Measurements from ENCODE around the gene CCT7. TPM values are rescaled to one million over a fixed set of nuclear protein-coding genes. Genes with fewer than 3 reads are reported as not detected.
A peak's percentile ranks its signal among the peaks of the same experiment; 100 is the strongest.

CCT7 gene
- total RNA-seq, 1 donor from 2014 or later: 359 TPM

DNA sequence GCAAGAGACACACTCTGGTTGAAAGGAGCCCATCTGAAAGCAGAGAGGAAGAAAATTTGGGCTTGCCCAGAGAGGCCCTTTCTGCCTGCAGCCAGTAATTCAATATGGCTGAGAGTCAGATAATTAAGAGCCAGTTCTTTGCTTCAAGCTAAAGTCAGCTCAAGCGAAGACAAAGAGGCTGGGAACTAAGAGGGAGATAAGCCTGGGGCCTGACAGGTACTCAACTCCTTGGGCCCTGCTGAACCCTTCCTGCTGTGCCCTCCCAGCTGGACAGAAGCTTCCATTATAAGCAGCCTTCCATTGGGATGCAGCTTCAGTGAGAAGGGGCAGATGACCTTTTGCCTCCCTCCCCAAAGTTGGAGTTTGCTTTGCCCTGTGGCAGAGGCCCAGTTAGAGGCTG is 38.2 kb downstream of the CCT7 start:
- peaks cover 32% of the 10 kb centered on the region for H3K27me3 Mint-ChIP-seq (ENCODE audit: low read depth, unreplicated experiment)

DNA sequence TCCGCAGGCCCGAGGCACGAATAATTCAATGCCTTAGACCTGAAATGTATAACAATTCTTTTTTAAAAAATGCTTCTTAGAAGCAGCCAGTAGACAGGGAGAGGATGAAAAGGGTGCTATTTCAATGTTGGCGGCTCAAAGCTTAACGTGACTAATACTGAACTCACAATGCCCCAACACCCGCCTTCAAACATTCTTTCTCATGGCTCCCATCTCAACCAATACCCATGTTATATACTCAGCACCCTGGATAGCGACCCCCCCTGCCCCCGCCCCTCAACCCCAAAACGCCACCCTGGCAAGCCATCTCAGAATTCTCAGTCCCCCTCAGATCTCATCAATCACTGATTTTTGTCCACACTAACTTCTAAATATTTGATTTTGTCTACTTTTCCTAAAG is 45.7 kb downstream of the CCT7 start:
- Histone ChIP-seq H3K4me1 (ENCODE audit: insufficient read depth, low read length) (peaks cover 4% of the 10 kb centered on the region), H3K36me3 (ENCODE audit: insufficient read depth, low read length) (no peaks in the 10 kb centered on the region), H3K4me2 (ENCODE audit: low read length) (no peak overlapping the region), H3K27me3 (ENCODE audit: insufficient read depth, low read length) (peaks cover under 1% of the 10 kb centered on the region), H3K4me3 (ENCODE audit: insufficient read depth, low read depth, low read length) (no peak overlapping the region), H3K9me3 (ENCODE audit: insufficient read depth, low read depth, low read length) (no peaks in the 10 kb centered on the region), H4K20me1 (ENCODE audit: insufficient read depth, low read length) (peaks cover 22% of the 10 kb centered on the region), H2AFZ (ENCODE audit: low read depth, low read length) (no peak overlapping the region), H3K9ac (ENCODE audit: low read length) (no peak overlapping the region), H3K27ac (ENCODE audit: low read depth, low read length) (no peak overlapping the region), H3K79me2 (ENCODE audit: insufficient read depth, low read length) (no peaks in the 10 kb centered on the region)
- TF ChIP-seq, protein P1, sequence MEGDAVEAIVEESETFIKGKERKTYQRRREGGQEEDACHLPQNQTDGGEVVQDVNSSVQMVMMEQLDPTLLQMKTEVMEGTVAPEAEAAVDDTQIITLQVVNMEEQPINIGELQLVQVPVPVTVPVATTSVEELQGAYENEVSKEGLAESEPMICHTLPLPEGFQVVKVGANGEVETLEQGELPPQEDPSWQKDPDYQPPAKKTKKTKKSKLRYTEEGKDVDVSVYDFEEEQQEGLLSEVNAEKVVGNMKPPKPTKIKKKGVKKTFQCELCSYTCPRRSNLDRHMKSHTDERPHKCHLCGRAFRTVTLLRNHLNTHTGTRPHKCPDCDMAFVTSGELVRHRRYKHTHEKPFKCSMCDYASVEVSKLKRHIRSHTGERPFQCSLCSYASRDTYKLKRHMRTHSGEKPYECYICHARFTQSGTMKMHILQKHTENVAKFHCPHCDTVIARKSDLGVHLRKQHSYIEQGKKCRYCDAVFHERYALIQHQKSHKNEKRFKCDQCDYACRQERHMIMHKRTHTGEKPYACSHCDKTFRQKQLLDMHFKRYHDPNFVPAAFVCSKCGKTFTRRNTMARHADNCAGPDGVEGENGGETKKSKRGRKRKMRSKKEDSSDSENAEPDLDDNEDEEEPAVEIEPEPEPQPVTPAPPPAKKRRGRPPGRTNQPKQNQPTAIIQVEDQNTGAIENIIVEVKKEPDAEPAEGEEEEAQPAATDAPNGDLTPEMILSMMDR (IDR thresholded peaks at IDR 0.05; ENCODE audit: insufficient read depth, low read depth, low read length): no peak
- no peak for TF ChIP-seq EZH2 (IDR thresholded peaks at IDR 0.05; ENCODE audit: insufficient read depth, low read length)
- Mint-ChIP-seq H3K9me3 (ENCODE audit: unreplicated experiment) (peaks cover 2% of the 10 kb centered on the region), H3K27me3 (ENCODE audit: low read depth, unreplicated experiment) (peaks cover 2% of the 10 kb centered on the region), H3K36me3 (ENCODE audit: low read depth, unreplicated experiment) (peaks cover 6% of the 10 kb centered on the region), H3K4me1 (ENCODE audit: low read depth, unreplicated experiment) (no peaks in the 10 kb centered on the region), H3K27ac (ENCODE audit: unreplicated experiment) (no peak overlapping the region), H3K4me3 (ENCODE audit: unreplicated experiment) (peak overlapping the region; percentile 24)
- FAIRE-seq (no peak), DNase-seq (ENCODE audit: low read depth) (no peak)

More for the DNA sequence above, 38.2 kb downstream of the CCT7 start:
- Histone ChIP-seq H3K9me3 (ENCODE audit: insufficient read depth, low read depth, low read length) (no peaks in the 10 kb centered on the region), H2AFZ (ENCODE audit: low read depth, low read length) (no peak overlapping the region), H3K4me2 (ENCODE audit: low read length) (no peak overlapping the region), H3K36me3 (ENCODE audit: insufficient read depth, low read length) (no peaks in the 10 kb centered on the region), H3K4me1 (ENCODE audit: insufficient read depth, low read length) (peaks cover 5% of the 10 kb centered on the region), H3K27ac (ENCODE audit: low read depth, low read length) (no peak overlapping the region), H3K27me3 (ENCODE audit: insufficient read depth, low read length) (peaks cover 30% of the 10 kb centered on the region), H4K20me1 (ENCODE audit: insufficient read depth, low read length) (peaks cover 30% of the 10 kb centered on the region), H3K4me3 (ENCODE audit: insufficient read depth, low read depth, low read length) (no peak overlapping the region), H3K9ac (ENCODE audit: low read length) (no peak overlapping the region), H3K79me2 (ENCODE audit: insufficient read depth, low read length) (no peaks in the 10 kb centered on the region)
- H3K4me1 Mint-ChIP-seq (ENCODE audit: low read depth, unreplicated experiment): peaks cover 6% of the 10 kb centered on the region
- DNase-seq (ENCODE audit: low read depth): no peak
- H3K27ac Mint-ChIP-seq (ENCODE audit: unreplicated experiment): no peak overlapping the region
- H3K36me3 Mint-ChIP-seq (ENCODE audit: low read depth, unreplicated experiment): peaks cover 15% of the 10 kb centered on the region
- peaks cover 4% of the 10 kb centered on the region for H3K9me3 Mint-ChIP-seq (ENCODE audit: unreplicated experiment)
- no peak overlapping the region for H3K4me3 Mint-ChIP-seq (ENCODE audit: unreplicated experiment)
- FAIRE-seq: no peak
- no peak for TF ChIP-seq EZH2 (IDR thresholded peaks at IDR 0.05; ENCODE audit: insufficient read depth, low read length)
- TF ChIP-seq, protein P1 (IDR thresholded peaks at IDR 0.05; ENCODE audit: insufficient read depth, low read depth, low read length): no peak

DNA sequence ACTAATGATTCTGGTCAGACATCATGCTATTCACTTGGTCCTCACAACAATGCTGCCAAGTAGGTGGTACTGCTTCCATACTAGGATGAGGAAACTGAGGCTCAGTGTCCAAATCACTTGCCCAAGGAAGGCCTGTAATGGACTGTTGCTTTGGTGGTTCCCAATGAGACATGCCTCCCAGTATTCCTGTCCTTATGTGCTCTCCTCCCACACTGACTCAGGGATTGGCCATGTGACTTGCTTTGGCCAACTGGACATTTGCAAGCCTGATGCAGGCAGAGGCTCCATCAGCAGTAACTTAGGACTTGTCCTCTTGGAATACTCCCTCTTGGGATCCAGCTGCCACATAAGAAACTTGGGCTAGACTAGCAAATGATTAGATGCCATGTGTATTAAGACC is 47.1 kb downstream of the CCT7 start:
- DNase-seq (ENCODE audit: low read depth) (no peak), FAIRE-seq (no peak)
- Mint-ChIP-seq H3K36me3 (ENCODE audit: low read depth, unreplicated experiment) (peaks cover 6% of the 10 kb centered on the region), H3K9me3 (ENCODE audit: unreplicated experiment) (peaks cover 2% of the 10 kb centered on the region), H3K4me3 (ENCODE audit: unreplicated experiment) (no peak overlapping the region), H3K27me3 (ENCODE audit: low read depth, unreplicated experiment) (peaks cover 11% of the 10 kb centered on the region), H3K27ac (ENCODE audit: unreplicated experiment) (no peak overlapping the region), H3K4me1 (ENCODE audit: low read depth, unreplicated experiment) (no peaks in the 10 kb centered on the region)
- Histone ChIP-seq H4K20me1 (ENCODE audit: insufficient read depth, low read length) (peaks cover 22% of the 10 kb centered on the region), H3K27me3 (ENCODE audit: insufficient read depth, low read length) (peaks cover 12% of the 10 kb centered on the region), H3K4me3 (ENCODE audit: insufficient read depth, low read depth, low read length) (no peak overlapping the region), H3K9ac (ENCODE audit: low read length) (no peak overlapping the region), H3K36me3 (ENCODE audit: insufficient read depth, low read length) (no peaks in the 10 kb centered on the region), H3K4me1 (ENCODE audit: insufficient read depth, low read length) (peaks cover 4% of the 10 kb centered on the region), H2AFZ (ENCODE audit: low read depth, low read length) (no peak overlapping the region), H3K9me3 (ENCODE audit: insufficient read depth, low read depth, low read length) (no peaks in the 10 kb centered on the region), H3K79me2 (ENCODE audit: insufficient read depth, low read length) (no peaks in the 10 kb centered on the region), H3K4me2 (ENCODE audit: low read length) (no peak overlapping the region), H3K27ac (ENCODE audit: low read depth, low read length) (no peak overlapping the region)
- TF ChIP-seq EZH2 (IDR thresholded peaks at IDR 0.05; ENCODE audit: insufficient read depth, low read length): no peak
- TF ChIP-seq, protein P1 (IDR thresholded peaks at IDR 0.05; ENCODE audit: insufficient read depth, low read depth, low read length): no peak

Data from astrocyte (in vitro differentiated cells and primary cell).